Measurements from ENCODE around the gene CLSTN1.

- no peak for TF ChIP-seq CTCF (IDR thresholded peaks at IDR 0.05 in 8 of 11, conservative IDR thresholded peaks at IDR 0.05 in 3 of 11)
- no peak for TF ChIP-seq POLR2A (IDR thresholded peaks at IDR 0.05)
- TF ChIP-seq POLR2AphosphoS5 (IDR thresholded peaks at IDR 0.05): no peak
These were observed 147 bp downstream of the CLSTN1 start for GRCh38 chr1:9823693-9823942.

Data from spleen (tissue), 7 donors.